Upper lobe of left lung (tissue), 4 donors: ENCODE results near the gene MYO18A.

Experiments used
- CTCF ChIP-seq, 6 experiments: fragments of 450-650 bp in 4 of 6; fragments of 200-600 bp in 2 of 6; sonication (generic) in 2 of 6; IDR thresholded peaks; one replicate each; pipeline ENCODE4 v1.5.1; 2016 to 2019; ENCODE audit warnings: antibody characterized with exemption in 6 of 6
- POLR2A ChIP-seq, 4 donors: fragments of 450-650 bp; IDR thresholded peaks; one replicate each; pipeline ENCODE4 v1.5.1; 2016 to 2017; ENCODE audit warnings: antibody characterized with exemption in 4 of 4, mild to moderate bottlenecking in 2 of 4
- POLR2AphosphoS5 ChIP-seq, 2 donors: sonication (generic); formaldehyde crosslinking; IDR thresholded peaks; one replicate each; pipeline ENCODE4 v1.5.1; 2017; ENCODE audit warnings: antibody characterized with exemption in 2 of 2

GRCh38 chr17:29133121-29133713 lies 47.0 kb downstream of the MYO18A start:
- TF ChIP-seq CTCF (IDR thresholded peaks at IDR 0.05) (no peak), POLR2A (IDR thresholded peaks at IDR 0.05) (no peak), POLR2AphosphoS5 (IDR thresholded peaks at IDR 0.05) (no peak)
